ENCODE results near the gene EDRF1. TPM values are rescaled to one million over a fixed set of nuclear protein-coding genes. Genes with fewer than 3 reads are reported as not detected.

Gene EDRF1
- total and polyA plus RNA-seq, 2 experiments from 2014 or later, result 11.4 to 16.4 TPM

- H3K27me3 ChIP-seq (replicated peaks; ENCODE audit: insufficient read depth), result no peaks in the 10 kb centered on the region
- TF ChIP-seq EZH2phosphoT487 (IDR thresholded peaks at IDR 0.05; ENCODE audit: insufficient read depth, low read depth) (no peak), EZH2 (IDR thresholded peaks at IDR 0.05; ENCODE audit: insufficient read depth, poor library complexity, severe bottlenecking) (no peak)
- no peak overlapping the region for H3K4me2 ChIP-seq (ENCODE audit: unreplicated experiment)
- no peaks in the 10 kb centered on the region for H3F3A ChIP-seq (ENCODE audit: insufficient read depth)
- H2AFZ ChIP-seq, result no peak overlapping the region
- no peaks in the 10 kb centered on the region for H4K20me1 ChIP-seq (ENCODE audit: insufficient read depth)
- WGBS, 2 experiments (ENCODE audit: low coverage in 1 of 2, low lambda C conversion rate in 2 of 2, missing lambda C conversion rate in 2 of 2), result 95 to 96% methylated on average over 5 of the region's 5 CpGs
- DNase-seq, result no peak
- H3K9me3 ChIP-seq (ENCODE audit: low read depth), result no peaks in the 10 kb centered on the region
- no peaks in the 10 kb centered on the region for H3K4me1 ChIP-seq (ENCODE audit: insufficient read depth)
- H3K4me3 ChIP-seq, result no peak overlapping the region
- no peak overlapping the region for H3K9ac ChIP-seq
- H3K79me2 ChIP-seq (ENCODE audit: insufficient read depth), result no peaks in the 10 kb centered on the region
- in situ Hi-C loops (cut with MboI), result no loop called here
- no peaks in the 10 kb centered on the region for H3K36me3 ChIP-seq (ENCODE audit: low read depth)
- no peaks in the 10 kb centered on the region for H3K9me2 ChIP-seq (ENCODE audit: insufficient read depth)
- H3K27ac ChIP-seq, result no peak overlapping the region
Observed at GRCh38 chr10:125770844-125771243, 51.3 kb downstream of the EDRF1 start.

GRCh38 chr10:125772112-125772863 lies 52.8 kb downstream of the EDRF1 start:
- H3K79me2 ChIP-seq (ENCODE audit: insufficient read depth), result no peaks in the 10 kb centered on the region
- no peak overlapping the region for H3K4me3 ChIP-seq
- H3K36me3 ChIP-seq (ENCODE audit: low read depth), result no peaks in the 10 kb centered on the region
- no peak overlapping the region for H3K27ac ChIP-seq
- TF ChIP-seq EZH2 (IDR thresholded peaks at IDR 0.05; ENCODE audit: insufficient read depth, poor library complexity, severe bottlenecking) (no peak), EZH2phosphoT487 (IDR thresholded peaks at IDR 0.05; ENCODE audit: insufficient read depth, low read depth) (no peak)
- no peaks in the 10 kb centered on the region for H3K4me1 ChIP-seq (ENCODE audit: insufficient read depth)
- WGBS, 2 experiments (ENCODE audit: low coverage in 1 of 2, low lambda C conversion rate in 2 of 2, missing lambda C conversion rate in 2 of 2), result 91 to 94% methylated on average over 28 of the region's 28 CpGs
- no peak overlapping the region for H2AFZ ChIP-seq
- H3K27me3 ChIP-seq (replicated peaks; ENCODE audit: insufficient read depth), result no peaks in the 10 kb centered on the region
- no peak overlapping the region for H3K9ac ChIP-seq
- in situ Hi-C loops (cut with MboI), result no loop called here
- H3F3A ChIP-seq (ENCODE audit: insufficient read depth), result no peaks in the 10 kb centered on the region
- no peaks in the 10 kb centered on the region for H3K9me3 ChIP-seq (ENCODE audit: low read depth)
- DNase-seq, result no peak
- H3K4me2 ChIP-seq (ENCODE audit: unreplicated experiment), result no peak overlapping the region
- H4K20me1 ChIP-seq (ENCODE audit: insufficient read depth), result no peaks in the 10 kb centered on the region
- no peaks in the 10 kb centered on the region for H3K9me2 ChIP-seq (ENCODE audit: insufficient read depth)

GRCh38 chr10:125772864-125773180 lies 53.3 kb downstream of the EDRF1 start:
- 89 to 92% methylated on average over 11 of the region's 11 CpGs for WGBS, 2 experiments (ENCODE audit: low coverage in 1 of 2, low lambda C conversion rate in 2 of 2, missing lambda C conversion rate in 2 of 2)
- Histone ChIP-seq H3K27ac (no peak overlapping the region), H3K36me3 (ENCODE audit: low read depth) (no peaks in the 10 kb centered on the region), H3K27me3 (replicated peaks; ENCODE audit: insufficient read depth) (no peaks in the 10 kb centered on the region), H3K4me3 (no peak overlapping the region), H3K9ac (no peak overlapping the region), H3K9me2 (ENCODE audit: insufficient read depth) (no peaks in the 10 kb centered on the region), H3F3A (ENCODE audit: insufficient read depth) (no peaks in the 10 kb centered on the region), H4K20me1 (ENCODE audit: insufficient read depth) (no peaks in the 10 kb centered on the region), H3K4me1 (ENCODE audit: insufficient read depth) (no peaks in the 10 kb centered on the region), H3K4me2 (ENCODE audit: unreplicated experiment) (no peak overlapping the region), H3K9me3 (ENCODE audit: low read depth) (no peaks in the 10 kb centered on the region), H3K79me2 (ENCODE audit: insufficient read depth) (no peaks in the 10 kb centered on the region), H2AFZ (no peak overlapping the region)
- TF ChIP-seq EZH2phosphoT487 (IDR thresholded peaks at IDR 0.05; ENCODE audit: insufficient read depth, low read depth), result no peak
- in situ Hi-C loops (cut with MboI), result no loop called here
- DNase-seq, result no peak

GRCh38 chr10:125773687-125774543 lies 54.4 kb downstream of the EDRF1 start:
- TF ChIP-seq EZH2 (IDR thresholded peaks at IDR 0.05; ENCODE audit: insufficient read depth, poor library complexity, severe bottlenecking) (no peak), EZH2phosphoT487 (IDR thresholded peaks at IDR 0.05; ENCODE audit: insufficient read depth, low read depth) (no peak)

More at GRCh38 chr10:125773687-125774543, 54.4 kb downstream of the EDRF1 start:
- no peak for DNase-seq
- Histone ChIP-seq H3K36me3 (ENCODE audit: low read depth) (no peaks in the 10 kb centered on the region), H4K20me1 (ENCODE audit: insufficient read depth) (no peaks in the 10 kb centered on the region), H3F3A (ENCODE audit: insufficient read depth) (no peaks in the 10 kb centered on the region), H3K4me3 (no peak overlapping the region), H3K4me2 (ENCODE audit: unreplicated experiment) (no peak overlapping the region), H3K79me2 (ENCODE audit: insufficient read depth) (no peaks in the 10 kb centered on the region), H3K9ac (no peak overlapping the region), H3K9me2 (ENCODE audit: insufficient read depth) (no peaks in the 10 kb centered on the region), H3K4me1 (ENCODE audit: insufficient read depth) (no peaks in the 10 kb centered on the region), H3K9me3 (ENCODE audit: low read depth) (no peaks in the 10 kb centered on the region), H2AFZ (no peak overlapping the region), H3K27me3 (replicated peaks; ENCODE audit: insufficient read depth) (no peaks in the 10 kb centered on the region), H3K27ac (no peak overlapping the region)
- WGBS, 2 experiments (ENCODE audit: low coverage in 1 of 2, low lambda C conversion rate in 2 of 2, missing lambda C conversion rate in 2 of 2), result 93 to 96% methylated on average over 18 to 75 of the region's 75 CpGs
- in situ Hi-C loops (cut with MboI), result no loop called here

Data from GM23248 (cell line).